LHCN-M2 (cell line): ENCODE measurements around the gene LRRC28. TPM values are rescaled to one million over a fixed set of nuclear protein-coding genes. Genes with fewer than 3 reads are reported as not detected.

Source experiments
- DNase-seq: peaks from one replicate; pipeline ENCODE4 v3.0.0-alpha.2; 2012; ENCODE audit warnings: low read depth
- total RNA-seq: library from RNA; depleted of rRNA; stranded (reverse); fragments of >200 nt; gene quantifications from 2 replicates; pipeline ENCODE4 v1.2.3, GENCODE V29; 2014; rRNA removed

LRRC28 gene
- total RNA-seq, 1 experiment from 2014 or later, result 34.3 TPM

- no peak for DNase-seq
Measured at GRCh38 chr15:99435113-99435695, 183.9 kb downstream of the LRRC28 start.

DNA sequence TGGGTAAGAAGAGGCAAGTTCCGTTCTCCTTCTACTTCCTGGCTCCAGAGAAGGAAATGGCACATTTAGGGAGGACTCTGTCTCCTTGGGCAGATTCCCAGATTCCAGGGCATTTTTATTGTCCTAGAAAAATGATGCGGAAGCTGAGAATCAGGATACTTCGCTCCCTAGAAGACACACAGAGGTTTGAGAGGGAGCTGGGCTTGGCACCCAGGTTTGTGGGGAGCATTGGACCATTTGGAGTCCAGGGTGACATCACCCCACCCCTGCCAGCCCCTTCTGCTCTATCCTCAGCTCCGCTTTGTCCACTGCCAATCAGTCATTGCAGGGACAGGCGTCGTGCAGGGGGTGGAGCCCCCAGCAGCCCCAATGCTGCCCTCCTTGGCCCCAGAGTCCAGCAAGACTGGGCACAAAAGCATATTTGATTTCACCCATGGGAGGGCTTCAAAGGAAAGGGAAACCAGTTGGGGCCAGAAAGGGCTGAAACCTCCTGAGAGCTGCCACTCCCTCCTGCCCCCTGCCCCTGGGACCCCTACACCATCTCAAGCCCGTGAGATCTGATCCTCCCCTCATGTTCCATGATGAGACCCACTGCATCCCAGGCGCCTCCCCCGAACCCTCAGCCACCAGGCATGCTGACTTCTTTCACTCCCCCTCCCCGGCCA is 184.7 kb downstream of the LRRC28 start:
- DNase-seq, result no peak

DNA sequence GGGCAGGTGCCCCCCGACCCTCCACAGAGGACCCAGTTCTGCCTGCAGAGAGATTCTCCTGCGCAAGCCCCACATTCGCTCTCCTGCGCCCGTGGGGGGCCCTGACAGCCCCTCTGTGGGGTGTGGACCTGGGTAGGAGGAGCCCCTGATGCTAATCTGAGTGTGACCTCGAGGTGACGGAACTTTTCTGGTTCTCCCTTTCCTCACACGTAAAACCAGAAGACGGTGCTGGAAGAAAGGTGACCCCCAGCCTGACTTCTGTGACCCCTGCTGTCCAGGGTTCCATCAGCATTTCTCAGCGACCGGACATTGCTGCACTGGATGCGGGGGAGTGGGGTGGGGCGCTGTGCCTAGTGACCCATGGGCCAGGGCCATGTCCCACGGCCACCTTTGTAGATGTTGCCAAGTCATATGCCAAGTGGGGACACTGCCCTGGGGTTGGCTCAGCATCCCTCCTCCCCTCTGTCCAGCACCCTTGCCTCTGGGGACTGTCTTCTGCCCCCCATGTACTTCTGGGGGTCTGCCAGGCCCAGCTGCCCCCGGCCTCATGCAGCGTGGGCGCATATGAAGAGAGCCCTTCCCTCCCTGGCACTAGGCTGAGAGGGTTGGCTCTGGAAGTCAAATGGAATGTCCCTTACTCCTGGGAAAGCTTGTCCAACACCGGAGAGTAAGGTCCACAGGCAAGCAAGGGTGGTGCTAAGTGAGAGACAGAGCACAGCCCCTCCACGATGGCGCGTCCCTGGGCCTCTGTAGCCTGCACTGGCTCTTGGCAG is 185.4 kb downstream of the LRRC28 start:
- no peak for DNase-seq

DNA sequence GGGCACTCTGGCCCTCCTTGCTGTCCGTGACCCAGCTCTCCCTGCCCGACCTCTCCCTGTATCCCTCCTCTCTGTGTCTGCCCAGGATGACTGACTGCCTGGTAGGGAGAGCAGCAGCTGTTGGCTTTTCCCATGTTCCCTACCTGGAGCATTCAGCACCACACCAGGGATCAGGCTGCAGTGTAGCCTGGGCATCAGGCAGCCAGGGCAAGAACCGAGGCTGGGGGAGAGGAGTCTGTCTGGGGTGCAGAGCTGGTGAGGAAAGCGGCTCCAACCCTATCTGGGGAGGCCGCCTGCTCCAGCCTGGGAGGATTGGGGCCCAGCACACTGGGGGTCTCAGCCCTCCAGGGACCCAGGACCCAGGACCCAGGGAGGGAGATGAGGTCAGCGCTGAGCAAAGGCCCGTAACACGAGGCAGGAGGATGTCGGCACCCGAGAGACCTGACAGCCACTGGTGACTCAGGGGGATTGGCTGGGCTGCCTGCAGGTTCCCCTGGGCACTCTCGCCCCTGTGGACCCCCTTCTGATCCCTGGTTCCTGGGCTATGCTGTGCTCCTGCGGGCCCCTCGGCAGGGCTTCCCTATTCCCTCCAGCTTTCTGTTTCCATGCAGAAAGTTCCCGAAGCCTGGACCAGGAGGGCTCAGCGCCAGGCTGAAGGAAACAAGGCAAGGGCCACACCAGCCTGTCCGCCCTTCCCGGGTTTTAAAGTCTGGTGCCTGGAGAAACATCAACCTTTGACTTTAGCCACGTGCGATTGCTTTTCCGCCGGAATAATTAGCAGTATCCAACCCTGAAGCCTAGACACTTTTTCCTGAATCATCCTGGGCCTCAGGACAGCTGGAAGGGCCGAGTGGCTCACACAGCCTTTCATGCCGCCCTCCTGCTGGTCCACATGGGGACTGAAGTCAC is 186.3 kb downstream of the LRRC28 start:
- DNase-seq, result no peak

- no peak for DNase-seq
Measured at GRCh38 chr15:99438224-99438585, 186.9 kb downstream of the LRRC28 start.

- DNase-seq, result no peak
Measured at GRCh38 chr15:99438691-99439523, 187.6 kb downstream of the LRRC28 start.

GRCh38 chr15:99439524-99439835 is 188.2 kb downstream of the LRRC28 start:
- DNase-seq, result no peak

DNA sequence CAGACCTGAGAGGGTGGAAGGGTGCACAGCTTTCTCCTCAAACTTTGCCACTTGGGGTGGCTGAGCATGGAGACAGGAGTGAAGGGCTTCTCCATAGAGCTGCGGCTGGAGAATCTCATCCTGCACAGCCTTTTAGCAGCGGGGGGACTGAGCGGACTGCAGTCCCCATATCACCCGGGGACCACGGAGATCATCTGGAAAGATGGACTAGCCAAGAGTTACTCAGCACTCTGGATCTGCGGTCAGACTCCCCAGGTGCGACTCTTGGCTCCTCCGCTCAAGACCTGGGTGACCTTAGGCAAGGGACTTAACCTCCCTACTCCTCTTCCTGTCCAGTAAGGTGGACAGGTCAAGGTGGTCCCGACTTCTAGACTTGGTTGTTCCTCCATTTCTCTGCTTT is 188.7 kb downstream of the LRRC28 start:
- DNase-seq, result no peak

Other genes with a start within 250 kb of the LRRC28 start
- not detected in 2 replicates for gene PGPEP1L, start 243.7 kb upstream of the LRRC28 start, total RNA-seq
- 5.2 and 5.6 TPM in 2 replicates for gene SYNM, start 146.4 kb upstream of the LRRC28 start, total RNA-seq
- gene TTC23, start 1.9 kb upstream of the LRRC28 start, total RNA-seq, result 19.7 and 22.6 TPM in 2 replicates